Esophagus muscularis mucosa (tissue), 4 donors: ENCODE data around the gene KRT75. TPM values are rescaled to one million over a fixed set of nuclear protein-coding genes. Genes with fewer than 3 reads are reported as not detected.
"Not testable (repeated sequence)": the region's sequence is repeated elsewhere in the genome, so short reads cannot be mapped to it uniquely, and the experiment has no call there.

Source experiments
- DNase-seq: peaks from one replicate; pipeline ENCODE4 v3.0.0-alpha.2; 2017; ENCODE audit errors: extremely low spot score
- H3K27ac ChIP-seq, 4 donors: fragments of 200-600 bp; sonication (generic); replicated peaks in 1 of 4; 1 replicate in 3 of 4; 2 replicates in 1 of 4; pipeline ENCODE4 v1.5.1; 2016 to 2019; ENCODE audit warnings: mild to moderate bottlenecking in 1 of 4
- H3K27me3 ChIP-seq, 4 donors: fragments of 200-600 bp; sonication (generic); one replicate each; pipeline versions ENCODE4 v1.5.1 to v1.6.0; 2016 to 2019
- H3K36me3 ChIP-seq, 4 donors: fragments of 200-600 bp; sonication (generic); one replicate each; pipeline ENCODE4 v1.5.1; 2016 to 2019
- H3K4me1 ChIP-seq, 4 donors: fragments of 200-600 bp; sonication (generic); one replicate each; pipeline ENCODE4 v1.5.1; 2016 to 2019
- H3K4me3 ChIP-seq, 4 donors: fragments of 200-600 bp; sonication (generic); 1 replicate in 2 of 4; 2 replicates in 2 of 4; pipeline ENCODE4 v1.5.1; 2016 to 2019; ENCODE audit warnings: mild to moderate bottlenecking in 4 of 4, moderate library complexity in 1 of 4
- H3K9me3 ChIP-seq, 4 donors: fragments of 200-600 bp; sonication (generic); 1 replicate in 3 of 4; 2 replicates in 1 of 4; pipeline ENCODE4 v1.5.1; 2016 to 2019
- EP300 ChIP-seq: sonication (generic); formaldehyde crosslinking; IDR thresholded peaks from one replicate; pipeline ENCODE4 v1.6.1; 2017; ENCODE audit warnings: antibody characterized with exemption
- POLR2A ChIP-seq: fragments of 450-650 bp; IDR thresholded peaks from one replicate; pipeline ENCODE4 v1.6.1; 2017; ENCODE audit warnings: antibody characterized with exemption, moderate library complexity, mild to moderate bottlenecking, low read depth
- POLR2AphosphoS5 ChIP-seq, 2 donors: sonication (generic); formaldehyde crosslinking; IDR thresholded peaks; one replicate each; pipeline ENCODE4 v1.6.1; 2017; ENCODE audit warnings: antibody characterized with exemption in 2 of 2
- WGBS: methylation state at CpG from one replicate; pipeline ENCODE4 v1.1.5; 2018; 5-methylcytosine and 5-hydroxymethylcytosine counted together
- intact Hi-C: fragments of 100-400 bp; cut with DNase I; formaldehyde crosslinking; loops from one replicate; pipeline ENCODE4 v1.15.1; 2023
- total RNA-seq, 4 donors: library from RNA; depleted of rRNA; stranded (reverse); fragments of >200 nt; gene quantifications; one replicate each; pipeline versions ENCODE4 v1.1.0 to v1.2.1, GENCODE V29; 2016
- TF ChIP-seq, protein P1 (sequence below), 3 experiments: fragments of 200-600 bp in 2 of 3; fragments of 450-650 bp in 1 of 3; sonication (generic) in 2 of 3; IDR thresholded peaks; one replicate each; pipeline ENCODE4 v1.5.1; 2017 to 2019; ENCODE audit warnings: antibody characterized with exemption in 3 of 3, mild to moderate bottlenecking in 2 of 3, moderate library complexity in 1 of 3

The KRT75 gene
- total RNA-seq, 4 donors from 2014 or later, result not detected

DNA sequence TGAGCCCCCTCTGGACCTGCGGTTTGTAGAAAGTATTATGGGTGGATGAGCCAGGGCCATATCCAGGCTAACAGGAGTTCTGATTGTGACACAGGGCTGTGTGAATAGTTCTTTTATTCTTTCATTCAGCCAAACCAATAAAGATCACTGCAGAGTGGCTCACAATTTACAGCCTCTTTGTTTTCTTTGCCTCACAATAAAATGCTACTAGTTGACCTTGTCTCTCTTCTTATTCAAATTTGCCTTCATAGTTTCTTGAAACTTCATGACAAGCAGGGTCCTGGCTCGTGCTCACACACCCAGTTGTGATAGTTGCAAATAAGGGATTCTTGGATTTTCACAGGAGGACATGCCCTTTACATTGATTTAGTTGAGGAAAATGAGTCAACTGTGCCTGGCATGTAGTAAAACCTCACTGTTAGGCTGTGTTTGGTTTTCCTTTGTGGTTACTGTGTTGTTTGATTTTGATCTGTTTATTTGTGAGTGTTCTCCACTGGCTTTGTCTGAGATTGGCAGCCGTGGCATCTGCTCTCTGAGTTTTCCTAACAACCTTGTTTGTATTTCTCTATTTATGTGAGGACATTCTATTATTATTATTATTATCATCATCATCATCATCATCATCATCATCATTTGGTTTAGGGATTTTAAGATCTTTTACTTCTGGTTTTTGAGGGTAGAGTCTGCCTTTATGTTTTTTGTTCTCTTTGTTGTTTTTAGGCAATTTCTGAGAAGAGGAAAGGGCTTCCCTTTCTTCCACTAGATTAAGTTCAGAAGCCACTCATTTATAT lies 20.4 kb upstream of the KRT75 start:
- Histone ChIP-seq H3K27ac (no peak overlapping the region), H3K9me3 (no peaks in the 10 kb centered on the region), H3K4me1 (no peaks in the 10 kb centered on the region), H3K36me3 (no peaks in the 10 kb centered on the region), H3K4me3 (no peak overlapping the region), H3K27me3 (peaks cover 0 to 4% (median 0%) of the 10 kb centered on the region in 4 donors)
- 67% methylated on average over 3 of the region's 3 CpGs for WGBS
- peak; percentile 34 for DNase-seq
- TF ChIP-seq POLR2AphosphoS5 (IDR thresholded peaks at IDR 0.05) (no peak), EP300 (no peak), POLR2A (no peak)
- TF ChIP-seq, protein P1, sequence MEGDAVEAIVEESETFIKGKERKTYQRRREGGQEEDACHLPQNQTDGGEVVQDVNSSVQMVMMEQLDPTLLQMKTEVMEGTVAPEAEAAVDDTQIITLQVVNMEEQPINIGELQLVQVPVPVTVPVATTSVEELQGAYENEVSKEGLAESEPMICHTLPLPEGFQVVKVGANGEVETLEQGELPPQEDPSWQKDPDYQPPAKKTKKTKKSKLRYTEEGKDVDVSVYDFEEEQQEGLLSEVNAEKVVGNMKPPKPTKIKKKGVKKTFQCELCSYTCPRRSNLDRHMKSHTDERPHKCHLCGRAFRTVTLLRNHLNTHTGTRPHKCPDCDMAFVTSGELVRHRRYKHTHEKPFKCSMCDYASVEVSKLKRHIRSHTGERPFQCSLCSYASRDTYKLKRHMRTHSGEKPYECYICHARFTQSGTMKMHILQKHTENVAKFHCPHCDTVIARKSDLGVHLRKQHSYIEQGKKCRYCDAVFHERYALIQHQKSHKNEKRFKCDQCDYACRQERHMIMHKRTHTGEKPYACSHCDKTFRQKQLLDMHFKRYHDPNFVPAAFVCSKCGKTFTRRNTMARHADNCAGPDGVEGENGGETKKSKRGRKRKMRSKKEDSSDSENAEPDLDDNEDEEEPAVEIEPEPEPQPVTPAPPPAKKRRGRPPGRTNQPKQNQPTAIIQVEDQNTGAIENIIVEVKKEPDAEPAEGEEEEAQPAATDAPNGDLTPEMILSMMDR (IDR thresholded peaks at IDR 0.05), result no peak
- intact Hi-C loops, result no loop called here

DNA sequence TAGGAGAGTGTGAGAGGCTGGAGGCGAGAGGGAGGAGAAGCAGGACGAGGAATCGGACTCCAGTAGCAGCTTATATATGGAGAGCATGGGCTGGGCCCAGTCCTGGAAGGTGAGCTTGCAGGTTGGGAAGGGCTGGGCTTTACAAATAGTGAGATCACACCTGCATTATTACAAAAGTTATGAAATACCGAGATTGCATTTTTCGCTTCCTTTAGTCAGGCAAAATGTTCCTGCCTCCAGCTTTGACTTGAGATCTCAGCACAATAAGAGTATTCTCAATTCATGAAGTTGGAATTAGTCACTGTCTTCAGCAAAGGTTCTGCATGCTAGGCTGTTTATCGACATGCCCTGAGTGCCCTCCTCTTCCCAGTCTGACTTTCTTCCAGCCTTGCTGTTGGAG lies 17.9 kb upstream of the KRT75 start, which contains the start of gene KRT6B:
Gene KRT6B (minus strand): TSS at position 46 of the 400 bp plus-strand sequence. CDS start 68 bp downstream, outside the sequence.
- intact Hi-C loops, result no loop called here
- Histone ChIP-seq H3K27ac (no peak within 1 kb of the TSS), H3K36me3 (no peaks in the 10 kb centered on the region), H3K4me1 (no peaks in the 10 kb centered on the region), H3K4me3 (no peak within 1 kb of the TSS), H3K27me3 (peaks cover 0 to 4% (median 0%) of the 10 kb centered on the region in 4 donors), H3K9me3 (no peaks in the 10 kb centered on the region)
- 98% methylated on average over 6 of the region's 6 CpGs for WGBS
- TF ChIP-seq, protein P1 (IDR thresholded peaks at IDR 0.05), result no peak
- TF ChIP-seq EP300, result no peak
- no peak for TF ChIP-seq POLR2A
- TF ChIP-seq POLR2AphosphoS5 (IDR thresholded peaks at IDR 0.05), result no peak
- DNase-seq, result peak; percentile 34

DNA sequence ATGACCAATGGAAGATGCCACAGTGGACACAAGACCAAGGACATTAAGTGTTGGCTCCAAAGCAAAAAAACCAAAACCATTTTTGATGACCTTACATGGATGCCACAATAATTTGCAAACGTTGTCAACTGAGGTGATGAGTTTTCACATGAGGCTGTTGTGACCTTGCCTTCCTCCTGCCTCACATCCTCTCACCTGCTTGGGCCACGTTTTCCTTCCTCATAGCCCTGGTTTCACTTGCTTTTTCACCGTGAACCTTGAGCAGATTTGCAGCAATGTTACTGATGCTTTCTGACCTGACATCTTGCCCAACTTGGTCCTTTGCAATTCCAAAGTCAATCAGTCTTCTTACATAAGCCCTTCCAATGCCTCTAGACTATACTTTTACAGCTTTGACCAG lies 14.1 kb upstream of the KRT75 start:
- DNase-seq, result peak; percentile 29
- TF ChIP-seq, protein P1 (IDR thresholded peaks at IDR 0.05), result no peak
- TF ChIP-seq POLR2A, result no peak
- no peak for TF ChIP-seq POLR2AphosphoS5 (IDR thresholded peaks at IDR 0.05)
- no peak for TF ChIP-seq EP300
- Histone ChIP-seq H3K9me3 (no peaks in the 10 kb centered on the region), H3K4me3 (no peak overlapping the region), H3K27me3 (peaks cover 0 to 4% (median 0%) of the 10 kb centered on the region in 4 donors), H3K4me1 (no peaks in the 10 kb centered on the region), H3K27ac (no peak overlapping the region), H3K36me3 (no peaks in the 10 kb centered on the region)
- 57% methylated on average over 3 of the region's 3 CpGs for WGBS
- intact Hi-C loops, result no loop called here

DNA sequence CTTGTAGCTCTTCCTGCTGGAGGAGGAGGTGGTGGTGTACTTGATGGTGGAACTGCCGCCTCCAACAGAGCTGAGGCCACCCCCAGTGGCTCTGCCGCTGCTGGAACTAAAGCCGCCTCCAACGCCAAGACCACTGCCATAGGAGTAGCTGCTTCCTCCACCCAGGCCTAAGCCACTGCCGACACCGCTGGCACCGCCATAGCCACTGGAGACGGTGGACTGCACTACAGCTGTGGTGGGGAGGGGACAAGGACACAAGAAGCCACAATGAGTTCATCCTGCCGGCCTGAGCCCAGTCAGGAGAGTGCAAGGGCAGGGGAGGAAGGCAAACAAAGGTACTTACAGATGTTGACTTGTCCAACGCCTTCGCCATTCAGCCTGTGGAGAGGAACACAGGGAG lies 13.0 kb upstream of the KRT75 start:
- WGBS, result 95% methylated on average over 10 of the region's 11 CpGs
- H3K27ac ChIP-seq, intact Hi-C loops, H3K4me3 ChIP-seq, H3K27me3 ChIP-seq, DNase-seq, H3K4me1 ChIP-seq, H3K9me3 ChIP-seq, H3K36me3 ChIP-seq: not testable (repeated sequence)

DNA sequence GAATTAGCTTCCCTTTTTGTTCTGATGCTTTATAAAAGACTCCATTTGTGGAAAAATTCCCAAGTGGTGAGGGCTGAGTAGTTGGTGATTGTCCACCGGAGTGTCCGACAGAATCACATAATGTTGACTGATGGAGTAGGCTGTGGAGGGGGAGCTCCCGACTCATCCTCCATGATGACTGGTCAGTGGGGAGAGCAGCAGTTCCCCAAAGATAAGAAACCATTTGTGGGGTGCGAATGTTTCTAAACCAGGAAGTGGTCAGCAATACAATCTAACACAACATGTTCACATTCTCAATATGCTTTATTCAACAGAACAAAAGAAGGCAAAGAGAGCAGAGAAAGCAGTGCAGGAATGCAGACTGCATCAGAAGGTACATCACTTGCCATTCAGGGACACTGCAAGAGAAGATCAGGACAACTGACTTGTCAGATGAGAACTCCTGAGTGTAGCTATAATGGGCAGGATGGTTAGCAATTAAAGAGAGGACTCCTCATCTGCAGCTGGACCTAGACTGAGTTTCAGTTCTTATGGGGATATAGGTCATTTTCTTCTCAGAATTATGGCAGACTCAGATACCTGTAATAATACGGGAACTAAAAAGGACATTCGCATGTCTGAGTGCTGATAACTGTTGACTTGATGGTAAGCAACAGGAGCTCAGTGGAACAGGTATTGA lies 12.3 kb upstream of the KRT75 start:
- Histone ChIP-seq H3K27me3 (peaks cover 0 to 4% (median 0%) of the 10 kb centered on the region in 4 donors), H3K27ac (no peak overlapping the region), H3K36me3 (no peaks in the 10 kb centered on the region), H3K4me3 (no peak overlapping the region), H3K4me1 (peaks cover 0 to 4% (median 0%) of the 10 kb centered on the region in 4 donors), H3K9me3 (no peaks in the 10 kb centered on the region)
- WGBS, result 77% methylated on average over 6 of the region's 6 CpGs
- intact Hi-C loops, result no loop called here
- TF ChIP-seq POLR2A (no peak), POLR2AphosphoS5 (IDR thresholded peaks at IDR 0.05) (no peak), EP300 (no peak)
- TF ChIP-seq, protein P1 (IDR thresholded peaks at IDR 0.05), result no peak
- DNase-seq, result no peak
